Psoas muscle (tissue), 8 donors: ENCODE measurements around the gene PYDC1. TPM values are rescaled to one million over a fixed set of nuclear protein-coding genes. Genes with fewer than 3 reads are reported as not detected.

Experiments
- ATAC-seq, 4 donors: fragments of 200-7000 bp; cut with Tn5 transposase; one replicate each; pipeline ENCODE4 v1.9.1; 2020; ENCODE audit warnings: moderate library complexity in 3 of 4, mild to moderate bottlenecking in 2 of 4
- DNase-seq, 2 donors: peaks; one replicate each; pipeline ENCODE4 v3.0.0-alpha.2; 2020
- H3K27ac ChIP-seq: fragments of 200-600 bp; one replicate; pipeline ENCODE4 v1.8.0; 2022
- H3K27me3 ChIP-seq, 3 donors: fragments of 200-600 bp in 1 of 3; one replicate each; pipeline versions ENCODE4 v1.6.1 to v1.8.0; 2013 to 2022; ENCODE audit warnings: low read length in 2 of 3, mild to moderate bottlenecking in 2 of 3, moderate library complexity in 1 of 3; ENCODE audit not compliant: insufficient read depth in 3 of 3
- H3K36me3 ChIP-seq, 2 donors: fragments of 200-600 bp in 1 of 2; one replicate each; pipeline versions ENCODE4 v1.6.1 to v1.8.0; 2013 to 2022; ENCODE audit warnings: low read depth in 1 of 2, mild to moderate bottlenecking in 1 of 2, moderate library complexity in 1 of 2; ENCODE audit not compliant: insufficient read depth in 1 of 2
- H3K4me1 ChIP-seq: fragments of 200-600 bp; one replicate; pipeline ENCODE4 v1.8.0; 2022
- H3K4me3 ChIP-seq: fragments of 200-600 bp; one replicate; pipeline ENCODE4 v1.8.0; 2022; ENCODE audit warnings: mild to moderate bottlenecking
- H3K9me3 ChIP-seq: fragments of 200-600 bp; one replicate; pipeline ENCODE4 v1.8.0; 2022
- CTCF ChIP-seq: fragments of 200-600 bp; IDR thresholded peaks from one replicate; pipeline ENCODE4 v1.8.0; 2022; ENCODE audit warnings: antibody characterized with exemption
- WGBS, 3 donors: extraction: QIAGEN DNeasy Blood & Tissue Kit; methylation state at CpG; one replicate each; pipeline versions ENCODE4 v1.1.6 to v1.1.7; 2013; 5-methylcytosine and 5-hydroxymethylcytosine counted together
- intact Hi-C, 2 donors: fragments of 100-400 bp; cut with DNase I; formaldehyde crosslinking; loops; one replicate each; pipeline versions ENCODE4 v1.11.0 to v1.14.2; 2022
- polyA plus RNA-seq, 3 donors: library from polyadenylated mRNA; stranded (reverse); fragments of 200-250 nt; gene quantifications; one replicate each; pipeline ENCODE4 v1.2.3, GENCODE V29; 2013
- total RNA-seq, 4 donors: library from RNA; stranded (reverse); fragmentation: NEBNext Ultra II Directional in 2 of 4; extraction: Animal tissue kit (Norgen Biotek cat#: 25700) in 2 of 4; gene quantifications; one replicate each; pipeline versions ENCODE4 v1.2.1 to v1.2.4, GENCODE V29; 2021 to 2023
- donor health status: healthy with polysubstance abuse.
- donor health status: DM: no; HTN: no; CAD: no; lungs with moderate emphysema.
- donor health status: Bipolar disorder and iron deficiency.
- donor health status: healthy.
- donor health status: DM: yes; HTN: yes; CAD: no.
- donor health status: DM: no; HTN: no; CAD: no.
- donor health status: DM: no; HTN: no; CAD: no.
- donor health status: DM: yes; HTN: yes; CAD: no.

The PYDC1 gene
- total and polyA plus RNA-seq, 7 donors = not detected

DNA sequence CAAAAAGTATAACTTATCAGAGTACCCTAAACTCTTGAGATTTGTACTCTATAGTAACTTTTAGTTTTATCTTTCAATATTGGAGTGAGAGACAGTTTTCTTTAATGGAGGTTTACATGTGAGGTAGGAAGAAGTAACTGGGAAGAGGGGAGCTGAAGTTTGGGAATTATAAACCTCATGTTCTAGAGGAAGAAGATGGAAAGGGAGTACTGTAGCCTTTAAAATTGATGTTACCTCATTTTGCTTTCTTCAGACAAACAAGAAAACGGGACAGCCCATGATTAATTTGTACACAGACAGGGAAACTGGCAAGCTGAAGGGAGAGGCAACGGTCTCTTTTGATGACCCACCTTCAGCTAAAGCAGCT, 27.5 kb downstream of the PYDC1 start:
- no peak for DNase-seq
- Histone ChIP-seq H3K36me3 (peaks cover 54 to 100% of the 10 kb centered on the region in 2 donors), H3K27me3 (no peaks in the 10 kb centered on the region), H3K9me3 (no peaks in the 10 kb centered on the region), H3K4me3 (no peak overlapping the region), H3K4me1 (peaks cover 7% of the 10 kb centered on the region), H3K27ac (no peak overlapping the region)
- TF ChIP-seq CTCF = no peak
- ATAC-seq = no peak
- intact Hi-C loops = no loop called here
- 84 to 87% (median 86%) methylated on average over 2 of the region's 2 CpGs for WGBS, 3 donors

DNA sequence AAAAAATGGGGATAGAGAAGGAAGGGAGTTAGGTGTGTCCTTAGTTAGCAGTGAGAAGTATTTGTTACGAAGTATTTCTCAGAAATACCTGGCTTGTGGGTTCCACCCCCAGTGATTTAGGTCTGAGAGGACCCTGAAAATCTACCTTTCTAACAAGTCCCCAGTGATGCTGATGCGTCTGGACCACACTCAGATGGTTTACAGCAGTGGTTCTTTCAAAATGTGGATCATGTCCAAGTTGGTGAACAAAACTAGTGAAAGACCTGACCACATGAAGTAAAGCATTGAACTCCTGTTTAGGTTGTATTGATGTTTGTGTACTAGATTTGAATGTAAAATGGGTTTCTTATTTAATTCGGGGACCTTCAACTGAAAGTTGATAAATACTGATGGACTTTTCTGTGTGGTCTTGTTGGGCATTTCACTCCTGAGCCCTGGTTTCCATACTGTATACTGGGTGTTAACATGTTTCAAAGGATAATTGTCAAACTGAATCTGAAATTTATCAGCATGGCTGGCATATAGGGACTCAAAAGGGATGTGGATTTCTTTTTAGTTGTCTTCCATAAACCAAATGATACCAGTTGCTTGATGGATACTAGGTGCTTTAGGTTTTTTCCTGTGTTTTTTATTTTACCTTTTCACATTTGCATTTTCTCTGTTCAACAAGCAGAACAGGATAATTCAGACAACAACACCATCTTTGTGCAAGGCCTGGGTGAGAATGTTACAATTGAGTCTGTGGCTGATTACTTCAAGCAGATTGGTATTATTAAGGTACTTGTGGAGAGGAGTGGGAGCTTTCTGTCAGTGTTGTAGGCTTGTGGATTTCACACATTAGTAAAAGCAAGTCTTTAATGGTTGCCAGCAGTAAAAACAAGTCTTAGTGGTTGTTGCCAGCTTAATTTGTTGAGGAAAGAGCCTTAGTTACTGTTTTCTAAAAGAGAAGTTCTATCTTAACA, 28.2 kb downstream of the PYDC1 start:
- Histone ChIP-seq H3K4me3 (no peak overlapping the region), H3K9me3 (no peaks in the 10 kb centered on the region), H3K4me1 (peaks cover 11% of the 10 kb centered on the region), H3K27ac (no peak overlapping the region), H3K27me3 (no peaks in the 10 kb centered on the region), H3K36me3 (peaks cover 56 to 100% of the 10 kb centered on the region in 2 donors)
- intact Hi-C loops = no loop called here
- ATAC-seq (no peak), DNase-seq (no peak)
- WGBS, 3 donors = 81 to 84% (median 83%) methylated on average over 3 of the region's 3 CpGs
- no peak for TF ChIP-seq CTCF

- intact Hi-C loops = no loop called here
- Histone ChIP-seq H3K4me1 (peaks cover 20% of the 10 kb centered on the region), H3K36me3 (peaks cover 55 to 100% of the 10 kb centered on the region in 2 donors), H3K4me3 (no peak overlapping the region), H3K27me3 (no peaks in the 10 kb centered on the region), H3K27ac (no peak overlapping the region), H3K9me3 (no peaks in the 10 kb centered on the region)
- 61 to 75% (median 74%) methylated on average over 8 of the region's 8 CpGs for WGBS, 3 donors
- peak in 3 of 4 donors; percentile 30 to 35 (median 34) for ATAC-seq
- TF ChIP-seq CTCF = no peak
- DNase-seq = no peak
Measured at GRCh38 chr16:31187808-31188189, 29.1 kb downstream of the PYDC1 start.

GRCh38 chr16:31186930-31187807, 29.8 kb downstream of the PYDC1 start:
- DNase-seq (no peak), ATAC-seq (peak in 2 of 4 donors; percentile 23 to 25)
- H3K27ac ChIP-seq = no peak overlapping the region
- peaks cover 55 to 99% of the 10 kb centered on the region in 2 donors for H3K36me3 ChIP-seq
- TF ChIP-seq CTCF = no peak
- WGBS, 3 donors = 59 to 73% (median 67%) methylated on average over 10 of the region's 10 CpGs
- no peaks in the 10 kb centered on the region for H3K27me3 ChIP-seq
- no peaks in the 10 kb centered on the region for H3K9me3 ChIP-seq
- H3K4me3 ChIP-seq = no peak overlapping the region
- intact Hi-C loops = no loop called here
- H3K4me1 ChIP-seq = peaks cover 27% of the 10 kb centered on the region
